Astrocyte of the cerebellum (primary cell): Measurements from ENCODE around the gene PLEKHG5.

ENCODE experiments used
- DNase-seq: peaks from one replicate; pipeline ENCODE4 v3.0.0-alpha.2; 2011; ENCODE audit warnings: low read depth
- H3K4me3 ChIP-seq: 2 replicates; pipeline ENCODE4 v1.5.1; 2011; ENCODE audit warnings: mild to moderate bottlenecking, low read depth, low read length, moderate library complexity
- in situ Hi-C: cut with HindIII; loops from 2 replicates; pipeline ENCODE4 v1.10.0; 2017; ENCODE audit warnings: low sequenced_read_pairs
- TF ChIP-seq, protein P1 (sequence below): IDR thresholded peaks from 2 replicates; pipeline ENCODE4 v1.5.1; 2012; ENCODE audit warnings: low read length, low read depth, moderate library complexity, mild to moderate bottlenecking; ENCODE audit errors: missing control alignments

PLEKHG5 gene

DNA sequence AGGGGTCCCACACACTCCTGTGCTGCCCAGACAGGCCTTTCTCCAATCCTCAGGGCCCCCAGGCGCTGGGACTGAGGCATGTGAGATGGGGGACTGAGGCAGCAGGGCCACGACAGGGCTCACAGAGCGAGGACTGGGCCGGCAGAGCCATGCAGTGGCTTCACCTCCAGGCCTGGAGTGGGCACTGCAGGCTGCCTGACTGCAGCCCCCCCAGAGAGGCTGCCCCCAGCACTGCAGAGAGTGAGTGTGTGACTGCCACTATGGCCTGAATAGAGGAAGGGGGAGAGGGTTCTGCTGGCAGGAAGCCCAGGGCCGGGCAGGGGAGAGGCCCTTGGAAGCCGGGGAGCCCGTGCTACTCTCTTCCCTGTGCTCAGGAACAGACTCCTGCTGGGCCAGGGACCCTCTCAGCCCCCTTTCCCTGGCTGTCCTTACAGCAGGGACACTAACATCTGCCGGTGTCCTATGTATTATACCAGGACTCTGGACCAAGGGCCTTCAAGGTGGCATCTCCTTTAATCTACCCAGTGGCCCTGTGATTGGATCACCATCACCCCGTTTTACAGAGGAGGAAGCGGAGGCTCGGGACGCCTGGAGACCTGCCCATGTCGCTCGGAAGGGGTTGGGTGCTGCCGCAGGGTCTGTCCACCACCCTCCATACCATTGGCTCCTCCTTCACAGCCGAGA lies 20.2 kb upstream of the PLEKHG5 start:
- in situ Hi-C loops: no loop called here
- no peak for DNase-seq
- TF ChIP-seq, protein P1, sequence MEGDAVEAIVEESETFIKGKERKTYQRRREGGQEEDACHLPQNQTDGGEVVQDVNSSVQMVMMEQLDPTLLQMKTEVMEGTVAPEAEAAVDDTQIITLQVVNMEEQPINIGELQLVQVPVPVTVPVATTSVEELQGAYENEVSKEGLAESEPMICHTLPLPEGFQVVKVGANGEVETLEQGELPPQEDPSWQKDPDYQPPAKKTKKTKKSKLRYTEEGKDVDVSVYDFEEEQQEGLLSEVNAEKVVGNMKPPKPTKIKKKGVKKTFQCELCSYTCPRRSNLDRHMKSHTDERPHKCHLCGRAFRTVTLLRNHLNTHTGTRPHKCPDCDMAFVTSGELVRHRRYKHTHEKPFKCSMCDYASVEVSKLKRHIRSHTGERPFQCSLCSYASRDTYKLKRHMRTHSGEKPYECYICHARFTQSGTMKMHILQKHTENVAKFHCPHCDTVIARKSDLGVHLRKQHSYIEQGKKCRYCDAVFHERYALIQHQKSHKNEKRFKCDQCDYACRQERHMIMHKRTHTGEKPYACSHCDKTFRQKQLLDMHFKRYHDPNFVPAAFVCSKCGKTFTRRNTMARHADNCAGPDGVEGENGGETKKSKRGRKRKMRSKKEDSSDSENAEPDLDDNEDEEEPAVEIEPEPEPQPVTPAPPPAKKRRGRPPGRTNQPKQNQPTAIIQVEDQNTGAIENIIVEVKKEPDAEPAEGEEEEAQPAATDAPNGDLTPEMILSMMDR: no peak
- no peak overlapping the region for H3K4me3 ChIP-seq

DNA sequence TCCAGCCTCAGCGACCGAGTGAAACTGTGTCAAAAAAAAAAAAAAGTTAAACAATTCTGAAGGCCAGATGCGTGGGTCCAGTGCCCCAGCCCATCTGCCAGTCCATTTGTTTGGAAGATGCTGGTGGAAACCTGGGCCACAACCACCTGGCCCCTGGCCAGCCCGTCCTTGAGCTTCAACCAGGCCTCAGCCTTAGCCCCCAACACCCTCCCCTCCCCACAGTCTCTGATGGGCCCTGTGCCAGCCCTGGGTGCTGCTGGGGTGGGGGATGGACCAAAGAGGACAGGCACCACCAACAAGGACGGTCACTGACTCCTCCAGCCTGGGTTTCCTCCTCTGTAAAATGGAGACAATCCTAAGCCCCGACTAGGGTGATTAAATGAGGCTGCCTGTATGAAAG lies 19.6 kb upstream of the PLEKHG5 start:
- H3K4me3 ChIP-seq: no peak overlapping the region
- no peak for DNase-seq
- TF ChIP-seq, protein P1: no peak
- in situ Hi-C loops: no loop called here

DNA sequence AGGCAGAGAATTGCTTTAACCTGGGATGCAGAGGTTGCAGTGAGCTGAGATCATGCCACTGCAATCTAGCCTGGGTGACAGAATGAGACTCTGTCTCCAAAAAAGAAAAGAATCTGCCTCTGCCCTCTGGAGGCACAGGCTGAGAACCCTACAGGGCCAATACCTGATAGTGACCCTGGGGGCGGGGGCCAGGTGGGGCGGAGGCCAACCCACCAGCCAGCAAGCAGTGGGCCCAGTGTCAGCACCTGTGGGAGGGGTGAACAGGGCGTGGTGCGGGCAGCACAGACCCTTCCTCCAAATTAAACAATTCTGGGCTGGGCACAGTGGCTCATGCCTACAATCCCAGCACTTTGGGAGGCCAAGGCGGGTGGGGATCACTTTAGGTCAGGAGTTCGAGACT lies 19.0 kb upstream of the PLEKHG5 start:
- DNase-seq: no peak
- no peak overlapping the region for H3K4me3 ChIP-seq
- in situ Hi-C loops: no loop called here
- TF ChIP-seq, protein P1: no peak

DNA sequence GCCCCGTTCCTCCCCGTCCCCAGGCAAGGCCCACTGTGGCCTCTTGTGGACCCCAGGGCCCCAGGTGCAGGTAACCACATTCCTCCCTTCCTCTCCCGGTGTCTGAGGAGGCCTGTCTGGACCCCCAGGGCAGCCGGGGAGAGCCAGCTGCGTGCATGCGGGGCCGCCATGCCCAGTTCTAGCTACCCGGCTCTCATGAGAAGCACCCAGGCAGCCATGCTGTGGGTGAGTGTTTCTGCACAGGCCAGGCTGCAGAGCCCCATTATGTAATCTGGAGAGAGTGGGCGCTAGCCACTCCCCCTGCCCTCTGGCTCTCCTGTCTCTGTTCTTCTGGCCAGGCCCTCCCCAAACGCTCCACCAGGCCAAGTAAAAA lies 18.4 kb upstream of the PLEKHG5 start:
- DNase-seq: no peak
- in situ Hi-C loops: no loop called here
- H3K4me3 ChIP-seq: no peak overlapping the region
- TF ChIP-seq, protein P1: no peak

DNA sequence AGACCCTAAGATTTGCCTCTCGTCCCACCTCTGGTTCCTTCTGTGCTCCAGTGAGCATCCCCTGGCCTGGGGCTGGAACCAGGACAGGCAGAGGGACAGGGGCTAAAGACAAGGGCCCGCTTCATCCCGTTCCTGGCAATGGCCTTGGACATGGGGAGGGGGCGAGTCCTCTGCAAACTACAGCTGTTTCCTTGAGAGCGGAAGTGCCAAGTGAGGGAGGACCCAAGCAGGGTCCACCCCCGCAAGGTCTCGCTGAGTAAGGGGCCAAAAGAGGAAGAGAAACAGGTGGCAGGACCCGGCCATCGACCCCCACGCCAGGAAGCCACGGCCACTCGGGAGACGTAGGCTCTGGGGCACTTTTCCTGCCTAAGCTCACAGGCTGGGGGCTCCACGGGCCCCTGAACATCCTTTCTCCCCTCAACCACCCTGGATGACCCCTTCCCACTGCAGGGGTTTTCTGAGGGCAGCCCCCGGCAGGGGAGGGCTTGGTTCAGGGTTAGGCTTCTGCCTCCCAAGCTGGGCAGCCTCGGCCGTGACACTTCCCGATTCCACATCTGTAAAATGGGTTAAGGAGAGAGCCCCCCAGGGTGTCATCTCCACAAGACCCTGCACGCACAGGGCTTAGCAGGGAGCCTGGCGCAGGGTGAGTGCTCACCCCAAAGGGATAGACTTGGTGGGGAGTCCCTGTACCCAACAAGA lies 17.9 kb upstream of the PLEKHG5 start:
- TF ChIP-seq, protein P1: no peak

DNA sequence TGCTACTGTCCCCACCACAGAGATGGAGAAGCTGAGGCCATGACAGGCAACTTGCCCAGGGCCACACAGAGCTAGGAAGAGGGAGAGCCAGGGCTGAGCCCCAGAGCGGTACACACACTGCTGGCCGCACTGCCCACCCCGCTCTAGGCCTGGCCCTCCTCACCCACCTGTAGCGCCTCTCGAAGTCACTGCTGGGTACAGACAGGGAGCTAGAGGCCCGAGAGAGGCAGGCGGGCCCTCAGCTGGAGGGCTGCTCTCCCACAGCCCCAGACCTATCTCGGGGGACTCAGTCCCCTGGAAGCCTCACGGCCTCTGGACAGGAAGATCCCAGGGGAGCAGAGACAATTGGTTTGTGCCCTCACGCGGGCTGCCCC lies 17.3 kb upstream of the PLEKHG5 start:
- in situ Hi-C loops: no loop called here
- TF ChIP-seq, protein P1: no peak
- H3K4me3 ChIP-seq: no peak overlapping the region
- DNase-seq: no peak

More for the DNA sequence above, 17.9 kb upstream of the PLEKHG5 start:
- in situ Hi-C loops: no loop called here
- no peak for DNase-seq
- no peak overlapping the region for H3K4me3 ChIP-seq
